Fibroblast of lung (primary cell): Measurements from ENCODE around the gene PAK3.

Experiments used
- EZH2 ChIP-seq: IDR thresholded peaks from 2 replicates; pipeline ENCODE4 v1.5.1; 2012; ENCODE audit warnings: low read length, control low read depth, mild to moderate bottlenecking; ENCODE audit errors: missing control alignments
- TF ChIP-seq, protein P1 (sequence below), 2 donors: IDR thresholded peaks in 1 of 2; conservative IDR thresholded peaks in 1 of 2; 1 replicate in 1 of 2; 2 replicates in 1 of 2; pipeline ENCODE4 v1.5.1; 2011 to 2012; ENCODE audit warnings: low read length in 2 of 2, control low read depth in 1 of 2, inconsistent platforms in 1 of 2, low read depth in 1 of 2, mild to moderate bottlenecking in 1 of 2

DNA sequence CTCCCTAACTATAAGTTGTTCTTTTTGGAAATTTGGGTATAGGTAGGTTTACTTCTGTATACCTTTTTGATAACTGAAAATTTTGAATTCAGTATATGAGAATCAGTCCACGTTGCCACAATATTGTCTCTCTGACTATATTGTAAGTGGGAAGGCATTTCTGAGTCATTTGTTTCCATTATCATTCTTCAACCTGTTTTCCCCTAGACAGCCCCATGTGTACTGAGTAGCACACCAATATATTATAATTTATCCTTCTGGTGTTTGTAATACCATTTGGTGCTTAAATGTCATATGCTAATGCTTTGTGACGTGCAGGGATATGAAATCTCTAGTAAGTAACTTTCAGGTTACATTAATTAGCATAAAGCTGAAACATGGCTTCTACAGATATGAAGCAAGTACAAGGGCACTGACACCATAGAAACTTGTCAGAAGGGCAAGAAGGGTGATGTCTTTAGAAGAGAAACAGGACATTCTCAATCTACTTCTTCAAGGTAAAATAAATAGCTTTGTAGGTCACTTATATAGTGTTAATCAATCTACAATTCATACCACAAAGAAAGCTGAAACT, 27.7 kb downstream of the PAK3 start:
- no peak for TF ChIP-seq EZH2
- TF ChIP-seq, protein P1, sequence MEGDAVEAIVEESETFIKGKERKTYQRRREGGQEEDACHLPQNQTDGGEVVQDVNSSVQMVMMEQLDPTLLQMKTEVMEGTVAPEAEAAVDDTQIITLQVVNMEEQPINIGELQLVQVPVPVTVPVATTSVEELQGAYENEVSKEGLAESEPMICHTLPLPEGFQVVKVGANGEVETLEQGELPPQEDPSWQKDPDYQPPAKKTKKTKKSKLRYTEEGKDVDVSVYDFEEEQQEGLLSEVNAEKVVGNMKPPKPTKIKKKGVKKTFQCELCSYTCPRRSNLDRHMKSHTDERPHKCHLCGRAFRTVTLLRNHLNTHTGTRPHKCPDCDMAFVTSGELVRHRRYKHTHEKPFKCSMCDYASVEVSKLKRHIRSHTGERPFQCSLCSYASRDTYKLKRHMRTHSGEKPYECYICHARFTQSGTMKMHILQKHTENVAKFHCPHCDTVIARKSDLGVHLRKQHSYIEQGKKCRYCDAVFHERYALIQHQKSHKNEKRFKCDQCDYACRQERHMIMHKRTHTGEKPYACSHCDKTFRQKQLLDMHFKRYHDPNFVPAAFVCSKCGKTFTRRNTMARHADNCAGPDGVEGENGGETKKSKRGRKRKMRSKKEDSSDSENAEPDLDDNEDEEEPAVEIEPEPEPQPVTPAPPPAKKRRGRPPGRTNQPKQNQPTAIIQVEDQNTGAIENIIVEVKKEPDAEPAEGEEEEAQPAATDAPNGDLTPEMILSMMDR (conservative IDR thresholded peaks at IDR 0.05 in 1 of 2, IDR thresholded peaks at IDR 0.05 in 1 of 2; ENCODE audit: low read depth in 1 of 2, low read length in 2 of 2) = no peak
